ENCODE measurements around the gene KRTAP5-5.
"Not testable (repeated sequence)": the region's sequence is repeated elsewhere in the genome, so short reads cannot be mapped to it uniquely, and the experiment has no call there.

KRTAP5-5 gene

DNA sequence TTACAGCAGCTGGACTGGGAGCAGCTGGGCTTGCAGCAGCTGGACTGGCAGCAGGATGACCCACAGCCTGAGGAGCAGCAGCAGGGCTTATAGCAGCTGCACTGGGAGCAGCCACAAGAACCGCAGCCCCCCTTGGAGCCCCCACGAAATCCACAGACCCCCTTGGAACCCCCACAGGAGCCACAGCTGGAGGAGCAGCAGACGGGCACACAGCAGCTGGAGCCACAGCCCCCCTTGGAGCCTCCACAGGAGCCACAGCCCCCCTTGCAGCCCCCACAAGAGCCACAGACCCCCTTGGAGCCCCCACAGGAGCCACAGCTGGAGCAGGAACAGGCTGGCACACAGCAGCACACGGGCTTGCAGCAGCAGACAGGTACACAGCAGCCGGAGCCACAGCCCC lies 21.7 kb upstream of the KRTAP5-5 start:
- DNase-seq = not testable (repeated sequence)

DNA sequence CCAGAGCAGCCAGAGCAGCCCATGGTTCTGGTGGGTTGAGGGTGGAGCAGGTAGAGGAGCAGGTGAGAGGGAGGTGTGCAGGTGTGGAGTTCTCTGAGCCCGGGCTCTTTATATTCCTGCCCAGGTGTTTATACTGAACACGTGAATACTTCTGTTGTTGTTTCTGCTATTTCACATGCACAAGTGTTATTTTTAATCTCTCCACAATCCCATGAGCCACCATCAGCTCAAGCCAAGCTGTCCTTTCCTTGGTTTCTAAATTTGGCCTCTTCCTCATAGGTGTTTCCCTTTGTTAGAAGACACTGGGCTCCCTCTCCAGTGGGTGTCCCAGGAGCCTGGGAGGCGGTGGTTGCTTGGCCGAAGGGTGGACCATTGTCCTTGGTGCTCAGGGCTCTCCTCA lies 21.2 kb upstream of the KRTAP5-5 start, which contains the start of gene KRTAP5-3:
TSS of gene KRTAP5-3 (minus strand) at position 101 of the 400 bp plus-strand sequence. CDS start at position 23, 78 bp downstream.
- no peak for DNase-seq

- no peak for DNase-seq
These were observed 11.3 kb upstream of the KRTAP5-5 start for GRCh38 chr11:1618231-1618630.

- DNase-seq = no peak
These were observed 10.1 kb upstream of the KRTAP5-5 start for GRCh38 chr11:1619449-1619848.

GRCh38 chr11:1622086-1622485 lies 7.5 kb upstream of the KRTAP5-5 start, which contains the start of gene KRTAP5-4:
KRTAP5-4 (minus strand) TSS chr11:1622138; CDS start chr11:1622093, 45 bp downstream.
- DNase-seq = no peak

- no peak for DNase-seq
These were observed 5.9 kb upstream of the KRTAP5-5 start for GRCh38 chr11:1623716-1624115.

GRCh38 chr11:1624621-1625020 lies 5.0 kb upstream of the KRTAP5-5 start:
- DNase-seq = no peak

DNA sequence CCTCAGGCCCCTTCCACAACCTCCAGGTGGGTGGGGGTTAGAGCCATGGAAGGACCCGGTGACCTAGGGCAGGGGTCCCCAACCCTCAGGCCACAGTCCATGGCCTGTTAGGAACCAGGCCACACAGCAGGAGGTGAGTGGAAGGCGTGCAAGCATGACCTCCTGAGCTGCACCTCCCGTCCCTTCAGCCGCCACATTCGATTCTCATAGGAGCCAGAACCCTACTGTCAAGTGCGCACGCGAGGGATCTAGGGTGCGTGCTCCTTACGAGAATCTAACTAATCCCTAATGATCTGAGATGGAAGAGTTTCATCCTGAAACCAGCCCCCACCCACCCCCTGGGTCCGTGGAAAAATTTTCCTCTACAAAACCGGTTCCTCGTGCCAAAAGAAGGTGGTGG lies 4.0 kb upstream of the KRTAP5-5 start:
- DNase-seq = no peak

DNA sequence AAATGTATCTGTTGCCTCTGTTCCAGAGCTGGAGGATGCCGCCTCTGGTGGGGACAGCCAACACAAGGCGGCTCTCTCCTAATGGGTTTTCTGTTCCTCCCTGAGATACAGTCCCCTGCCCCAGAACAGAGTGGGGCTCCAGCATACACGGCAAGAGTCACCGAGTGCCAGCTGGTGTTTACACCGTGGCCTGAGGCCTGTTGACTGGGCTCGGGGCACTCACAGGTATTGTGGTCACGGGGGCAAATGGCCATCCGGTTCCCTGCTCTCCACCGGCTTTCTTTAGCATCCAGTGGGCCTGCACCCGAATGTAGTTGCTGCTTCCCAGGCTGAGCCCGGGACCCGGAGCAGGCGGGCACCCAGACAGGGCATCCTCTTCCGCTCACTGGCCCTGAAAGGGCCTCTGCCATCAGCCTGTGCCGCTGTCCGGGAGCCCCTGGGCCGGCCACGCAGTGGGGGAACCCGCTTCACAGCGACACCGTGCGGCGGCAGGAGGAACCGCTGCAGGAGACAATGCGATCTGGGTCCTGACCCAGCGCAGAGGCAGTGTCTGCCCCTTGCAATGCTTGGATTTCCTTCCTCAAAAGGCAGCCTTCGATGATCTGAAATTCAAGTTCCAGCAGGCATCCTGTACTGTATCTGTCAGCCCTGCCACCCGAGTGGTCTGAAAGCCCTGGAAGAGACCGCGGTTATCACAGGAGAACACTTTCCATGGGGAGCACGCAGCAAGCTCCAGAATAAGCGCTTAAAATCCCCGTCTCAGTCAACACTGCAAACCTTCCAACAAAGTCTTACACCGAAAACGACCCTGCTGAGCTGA lies 859 bp upstream of the KRTAP5-5 start:
- no peak for DNase-seq

DNA sequence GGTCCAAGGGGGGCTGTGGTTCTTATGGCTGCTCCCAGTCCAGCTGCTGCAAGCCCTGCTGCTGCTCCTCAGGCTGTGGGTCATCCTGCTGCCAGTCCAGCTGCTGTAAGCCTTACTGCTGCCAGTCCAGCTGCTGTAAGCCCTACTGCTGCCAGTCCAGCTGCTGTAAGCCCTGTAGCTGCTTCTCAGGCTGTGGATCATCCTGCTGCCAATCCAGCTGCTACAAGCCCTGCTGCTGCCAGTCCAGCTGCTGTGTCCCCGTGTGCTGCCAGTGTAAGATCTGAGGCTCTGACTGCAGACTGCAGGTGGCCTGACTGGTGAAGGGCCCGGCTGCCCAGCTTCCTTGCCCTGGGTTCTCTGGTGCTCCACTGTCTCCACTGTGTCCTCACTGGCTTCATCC lies 696 bp downstream of the KRTAP5-5 start:
- DNase-seq = no peak

- DNase-seq = no peak
These were observed 1.5 kb downstream of the KRTAP5-5 start for GRCh38 chr11:1631066-1631568.

GRCh38 chr11:1632053-1632714 lies 2.6 kb downstream of the KRTAP5-5 start:
- DNase-seq = no peak

DNA sequence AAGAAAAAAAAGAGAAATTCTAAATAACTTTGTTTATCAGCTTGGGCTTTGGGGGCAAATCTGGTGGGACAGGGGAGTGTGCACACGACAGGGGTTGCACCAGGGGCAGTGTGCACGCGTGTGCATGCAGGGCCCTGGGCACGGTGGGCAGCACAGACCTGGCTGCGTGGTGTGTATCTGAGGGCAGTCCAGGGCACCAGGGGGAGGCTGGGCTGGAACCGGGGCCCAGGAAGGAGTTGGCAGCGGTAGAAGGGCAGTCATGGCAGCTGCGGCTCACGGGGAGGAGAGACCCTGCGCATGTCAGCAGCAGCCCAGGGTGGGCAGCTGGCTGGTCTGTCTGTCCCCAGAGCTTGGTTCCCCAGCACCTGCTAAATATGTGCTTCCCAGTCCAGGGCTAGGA lies 4.3 kb downstream of the KRTAP5-5 start:
- no peak for DNase-seq

DNA sequence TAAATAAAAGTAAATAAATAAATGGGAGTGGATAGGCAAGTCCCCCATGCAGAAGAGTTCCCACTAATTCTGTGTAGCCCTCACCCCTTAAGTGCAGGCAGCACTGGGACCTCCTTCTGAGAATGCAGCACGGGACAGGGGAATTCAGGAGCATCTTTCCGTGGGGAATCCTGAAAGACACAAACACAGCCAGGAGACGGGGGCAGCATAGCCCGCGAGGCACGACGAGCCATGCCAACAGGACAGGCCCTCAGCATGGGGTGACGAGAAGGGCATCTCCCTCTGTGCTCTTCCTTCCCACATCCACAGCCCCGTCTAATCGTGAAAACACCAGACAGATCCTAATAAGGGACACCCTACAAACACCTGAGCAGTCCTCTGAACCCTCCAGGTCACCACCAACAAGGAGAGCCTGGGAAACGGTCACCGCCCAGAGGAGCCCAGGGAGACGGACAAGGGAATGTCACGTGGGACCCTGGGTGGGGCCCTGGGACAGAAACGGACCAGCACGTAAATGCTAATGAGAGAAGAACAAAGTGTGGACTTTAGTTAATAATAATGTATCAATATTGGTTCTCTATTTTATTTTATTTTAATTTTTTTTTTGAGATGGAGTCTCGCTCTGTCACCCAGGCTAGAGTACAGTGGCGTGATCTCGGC lies 6.8 kb downstream of the KRTAP5-5 start:
- no peak for DNase-seq

DNA sequence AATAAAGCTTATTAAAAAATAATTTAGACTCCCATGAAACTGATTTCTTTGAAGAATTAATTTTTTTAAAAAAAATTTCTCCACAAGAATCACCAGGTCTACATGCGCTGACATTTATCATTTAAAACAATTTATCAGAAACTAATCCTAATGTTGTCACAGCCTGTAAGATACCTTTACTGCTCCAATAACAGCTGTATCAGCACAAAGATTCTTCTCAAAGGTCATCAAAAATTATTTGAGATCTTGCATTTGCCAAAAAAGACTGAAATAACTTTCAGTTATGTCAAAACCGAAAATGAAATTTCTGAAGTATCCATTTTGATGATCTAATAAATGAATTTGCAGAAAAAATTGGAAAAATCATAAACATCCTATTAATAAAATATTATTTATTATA lies 8.1 kb downstream of the KRTAP5-5 start:
- no peak for DNase-seq

DNA sequence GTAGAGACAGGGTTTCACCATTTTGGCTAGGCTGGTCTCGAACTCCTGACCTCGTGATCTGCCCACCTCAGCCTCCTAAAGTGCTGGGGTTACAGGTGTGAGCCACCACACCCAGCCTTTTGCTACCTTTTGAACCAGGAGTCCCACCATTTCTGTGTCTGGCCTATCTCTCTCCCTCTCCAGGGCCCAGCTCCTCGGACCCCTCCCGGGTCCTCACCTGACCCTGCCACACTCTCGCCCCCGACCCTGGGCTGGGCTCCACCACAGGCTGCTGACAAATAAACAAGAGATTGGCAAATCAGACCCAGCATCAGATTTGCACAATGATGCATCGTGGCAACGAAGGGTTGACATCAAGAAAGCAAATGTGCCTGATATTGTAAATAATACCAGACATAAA lies 8.8 kb downstream of the KRTAP5-5 start:
- no peak for DNase-seq

DNA sequence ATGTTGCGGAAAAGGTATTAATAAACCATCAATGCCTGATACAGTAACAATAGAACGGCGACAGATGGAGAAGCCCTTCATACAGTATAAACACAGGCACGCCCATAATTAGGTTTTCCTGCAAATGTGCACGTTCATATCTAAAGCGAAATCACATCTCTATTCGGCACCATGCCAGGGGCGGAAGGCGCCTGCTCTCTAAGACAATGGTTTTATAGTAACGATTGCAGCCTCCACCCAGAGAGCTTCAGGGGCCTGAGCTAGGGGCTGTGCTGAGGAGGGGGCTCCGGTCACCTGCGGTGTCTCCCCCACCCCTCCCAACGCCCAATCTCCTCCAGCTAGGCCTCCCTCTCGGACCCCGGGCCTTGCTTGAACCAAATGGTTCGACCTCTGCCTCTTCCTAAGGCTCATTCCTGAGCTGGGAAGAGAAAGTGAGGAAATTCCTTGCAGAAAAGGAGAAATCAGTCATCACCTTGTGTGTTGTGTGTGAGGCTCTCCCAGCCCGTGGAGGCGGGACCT lies 9.6 kb downstream of the KRTAP5-5 start:
- no peak for DNase-seq

DNA sequence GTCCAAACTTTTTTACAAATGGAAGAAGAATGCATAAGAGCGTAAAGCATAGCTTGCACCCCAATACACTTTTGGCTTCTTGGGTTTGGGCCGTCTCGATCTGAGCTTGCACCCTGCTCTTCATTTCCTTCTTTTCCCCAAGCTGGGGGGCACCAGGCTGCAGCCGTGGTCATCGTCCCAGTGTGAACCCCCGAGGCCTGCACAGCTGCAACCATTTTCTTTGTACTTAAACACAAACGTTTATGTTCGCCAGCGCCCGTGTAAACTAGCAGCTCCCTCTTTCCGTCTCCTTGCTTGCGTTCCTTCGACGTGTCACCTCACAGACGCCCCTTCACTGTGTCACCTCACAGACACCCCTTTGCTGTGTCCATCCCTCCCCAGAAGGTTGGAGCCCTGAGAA lies 10.1 kb downstream of the KRTAP5-5 start:
- DNase-seq = no peak

DNA sequence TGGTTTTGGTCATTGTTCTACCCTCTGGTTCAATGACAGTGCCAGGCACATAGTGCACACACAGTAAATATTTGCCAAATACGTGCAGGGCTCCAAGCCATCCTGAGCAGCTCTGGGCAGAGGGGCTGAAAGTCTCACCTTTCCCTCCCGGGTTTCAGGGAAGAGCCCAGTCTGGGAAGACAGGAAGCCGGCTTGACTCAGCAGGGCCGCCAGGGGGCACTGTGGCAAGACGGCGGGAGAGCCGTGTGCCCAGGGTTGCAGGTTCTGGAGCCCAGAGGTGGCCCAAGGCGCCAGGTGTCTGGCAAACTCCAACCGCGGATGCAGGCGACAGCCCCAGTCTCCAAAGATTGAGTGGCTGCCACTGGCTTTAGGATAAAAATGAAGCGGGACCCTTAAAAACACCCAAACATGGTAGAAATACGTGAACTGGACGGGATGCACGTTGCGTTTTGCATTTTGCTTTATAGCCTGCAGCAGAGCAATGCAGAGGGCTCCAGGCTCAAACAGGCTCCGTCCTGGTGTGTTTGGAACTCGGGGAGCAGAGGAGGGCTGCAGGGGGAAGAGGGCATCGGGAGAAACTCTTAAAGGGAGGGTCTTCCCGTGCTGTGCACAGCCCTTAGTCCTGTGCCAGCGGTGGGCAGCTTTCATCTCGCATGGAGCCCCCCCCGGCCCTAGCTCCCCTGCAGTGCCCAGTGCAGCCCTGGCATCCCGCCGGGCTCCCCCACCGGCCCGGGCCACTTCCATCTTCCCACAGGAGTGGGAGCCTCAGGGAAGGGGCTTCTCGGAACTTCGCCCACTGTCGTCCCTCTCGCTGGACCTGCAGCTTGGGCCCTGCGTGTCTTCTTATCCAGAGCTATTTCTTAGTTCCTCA lies 10.7 kb downstream of the KRTAP5-5 start:
- peak; percentile 9 for DNase-seq

DNA sequence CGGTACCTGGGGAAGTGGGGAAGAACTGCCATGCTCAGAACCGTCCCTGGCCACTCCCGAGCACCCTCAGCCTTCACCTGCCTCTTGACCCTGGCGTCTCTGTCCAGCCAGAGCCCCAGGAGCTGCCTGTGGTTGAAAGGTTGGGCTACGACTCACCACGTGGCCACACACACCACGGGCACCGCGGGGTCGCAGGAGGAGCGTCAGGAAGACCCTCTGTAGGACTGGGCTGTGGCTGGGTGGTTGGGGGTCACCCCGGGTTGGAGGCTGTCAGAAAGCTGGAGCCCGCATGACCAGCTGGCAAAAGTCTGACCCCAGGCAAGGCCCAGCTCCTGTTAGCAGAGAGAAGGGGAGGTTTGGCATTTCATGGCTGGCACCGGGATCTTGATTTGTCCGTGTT lies 11.5 kb downstream of the KRTAP5-5 start:
- no peak for DNase-seq

DNA sequence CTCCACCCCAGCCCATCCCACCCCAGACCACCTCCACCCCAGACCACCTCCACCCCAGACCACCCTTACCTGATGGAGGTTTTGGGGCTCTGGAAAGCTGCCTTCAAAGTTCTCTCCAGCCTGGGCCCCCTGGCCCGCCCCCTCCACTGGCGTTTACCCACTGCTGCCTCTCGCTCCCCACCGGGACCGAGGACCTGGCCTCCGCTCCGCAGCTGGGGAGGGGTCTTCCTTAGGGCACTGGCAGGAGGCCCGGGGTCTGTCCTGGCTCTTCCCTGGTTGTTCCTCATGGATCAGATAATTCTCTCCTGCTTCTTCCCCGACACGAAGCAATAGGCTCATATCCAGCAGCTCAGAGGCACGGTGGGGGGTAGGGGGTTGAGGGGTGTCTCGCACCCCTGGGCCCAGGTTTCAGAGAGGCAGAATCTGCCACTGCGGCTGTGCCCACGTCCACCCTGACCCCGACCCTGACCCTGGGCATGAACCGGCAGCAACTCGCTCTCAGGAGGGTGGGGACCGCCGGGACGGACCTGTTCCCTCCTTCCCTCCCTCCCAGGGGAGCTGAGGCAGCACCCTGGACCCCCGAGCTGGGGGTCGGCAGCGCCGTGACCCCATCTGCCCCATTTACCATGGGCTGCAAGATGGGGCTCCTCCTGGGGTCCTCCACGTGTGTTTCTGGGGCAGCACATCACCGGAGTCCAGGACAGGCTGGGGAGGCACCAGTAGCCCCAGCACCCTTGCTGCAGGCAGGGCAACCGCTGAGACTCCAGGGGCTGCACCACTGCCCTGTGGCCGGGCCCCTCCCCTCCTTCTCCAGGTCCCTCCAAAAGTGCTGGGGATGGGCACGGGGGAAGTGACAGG lies 12.9 kb downstream of the KRTAP5-5 start:
- DNase-seq = no peak
